ENCODE results near the gene EDIL3. TPM values are rescaled to one million over a fixed set of nuclear protein-coding genes. Genes with fewer than 3 reads are reported as not detected.

EDIL3 gene
- total RNA-seq, 4 donors from 2014 or later: 5.6 to 38.9 (median 25.6) TPM

DNA sequence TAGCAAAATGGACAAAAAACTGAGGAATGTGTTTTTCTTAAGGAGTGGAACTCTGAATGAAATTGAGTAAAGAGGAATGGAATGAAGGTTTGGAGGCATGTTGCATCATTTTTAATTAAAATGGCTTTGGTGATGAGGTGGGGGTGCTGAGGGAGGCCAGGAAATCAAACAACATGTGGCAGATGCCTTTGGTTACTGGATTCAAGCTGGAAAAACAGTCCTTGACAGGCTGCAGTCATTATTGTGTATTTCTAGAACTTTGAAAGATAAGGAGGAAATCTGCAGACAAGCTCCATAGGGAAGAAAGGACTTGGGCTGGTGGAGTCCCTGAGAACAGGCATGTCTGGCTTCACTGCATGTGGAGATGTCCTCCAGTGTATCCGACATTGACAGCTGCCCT is 460.5 kb downstream of the EDIL3 start:
- no peaks in the 10 kb centered on the region for H3K27me3 ChIP-seq
- no peak for DNase-seq
- H3K27ac ChIP-seq: no peak overlapping the region
- WGBS, 2 donors (ENCODE audit: low coverage in 1 of 2): 76 to 80% methylated on average over 1 of the region's 1 CpG
- in situ Hi-C loops (cut with MboI; ENCODE audit: low pct_ligation_motif_present in 1 of 4, low pct_unique_long_range_greater_than_20kb in 1 of 4, low sequenced_read_pairs in 3 of 4) (no loop called here), intact Hi-C loops (cut with DNase I; ENCODE audit: low total_unique reads) (no loop called here)
- H3K4me3 ChIP-seq: no peak overlapping the region
- TF ChIP-seq EP300 (IDR thresholded peaks at IDR 0.05; ENCODE audit: low read depth) (no peak), POLR2AphosphoS5 (IDR thresholded peaks at IDR 0.05) (no peak), POLR2A (IDR thresholded peaks at IDR 0.05) (no peak)
- TF ChIP-seq, protein P1, sequence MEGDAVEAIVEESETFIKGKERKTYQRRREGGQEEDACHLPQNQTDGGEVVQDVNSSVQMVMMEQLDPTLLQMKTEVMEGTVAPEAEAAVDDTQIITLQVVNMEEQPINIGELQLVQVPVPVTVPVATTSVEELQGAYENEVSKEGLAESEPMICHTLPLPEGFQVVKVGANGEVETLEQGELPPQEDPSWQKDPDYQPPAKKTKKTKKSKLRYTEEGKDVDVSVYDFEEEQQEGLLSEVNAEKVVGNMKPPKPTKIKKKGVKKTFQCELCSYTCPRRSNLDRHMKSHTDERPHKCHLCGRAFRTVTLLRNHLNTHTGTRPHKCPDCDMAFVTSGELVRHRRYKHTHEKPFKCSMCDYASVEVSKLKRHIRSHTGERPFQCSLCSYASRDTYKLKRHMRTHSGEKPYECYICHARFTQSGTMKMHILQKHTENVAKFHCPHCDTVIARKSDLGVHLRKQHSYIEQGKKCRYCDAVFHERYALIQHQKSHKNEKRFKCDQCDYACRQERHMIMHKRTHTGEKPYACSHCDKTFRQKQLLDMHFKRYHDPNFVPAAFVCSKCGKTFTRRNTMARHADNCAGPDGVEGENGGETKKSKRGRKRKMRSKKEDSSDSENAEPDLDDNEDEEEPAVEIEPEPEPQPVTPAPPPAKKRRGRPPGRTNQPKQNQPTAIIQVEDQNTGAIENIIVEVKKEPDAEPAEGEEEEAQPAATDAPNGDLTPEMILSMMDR (IDR thresholded peaks at IDR 0.05): no peak
- H3K36me3 ChIP-seq: no peaks in the 10 kb centered on the region
- H3K9me3 ChIP-seq: no peaks in the 10 kb centered on the region
- peaks cover 0 to 15% (median 5%) of the 10 kb centered on the region in 4 donors for H3K4me1 ChIP-seq

DNA sequence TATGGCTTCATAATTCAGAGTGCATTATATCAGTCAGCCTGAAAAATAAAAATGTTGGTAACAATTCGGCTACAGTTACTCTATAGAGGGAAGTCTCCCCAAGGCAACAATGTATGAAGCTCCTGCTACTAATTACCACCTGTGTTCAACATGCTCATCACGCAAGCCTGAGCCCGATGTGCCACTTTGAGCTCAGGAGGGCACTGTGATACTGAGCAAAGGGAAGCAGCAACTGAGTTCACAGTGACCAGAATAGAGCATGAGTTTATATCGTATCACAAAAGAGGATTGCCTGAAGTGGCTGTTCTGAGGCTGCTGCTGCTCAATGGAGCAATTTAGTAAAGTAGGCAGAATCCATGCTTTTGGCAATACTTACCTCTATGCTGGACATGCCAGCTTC is 462.0 kb downstream of the EDIL3 start:
- TF ChIP-seq POLR2AphosphoS5 (IDR thresholded peaks at IDR 0.05) (no peak), EP300 (IDR thresholded peaks at IDR 0.05; ENCODE audit: low read depth) (no peak), POLR2A (IDR thresholded peaks at IDR 0.05) (no peak)
- TF ChIP-seq, protein P1 (IDR thresholded peaks at IDR 0.05): no peak
- WGBS, 2 donors (ENCODE audit: low coverage in 1 of 2): 81 to 88% methylated on average over 4 of the region's 4 CpGs
- Histone ChIP-seq H3K4me3 (no peak overlapping the region), H3K9me3 (no peaks in the 10 kb centered on the region), H3K27ac (no peak overlapping the region), H3K27me3 (no peaks in the 10 kb centered on the region), H3K36me3 (no peaks in the 10 kb centered on the region), H3K4me1 (peaks cover 3 to 30% (median 10%) of the 10 kb centered on the region in 4 donors)
- no peak for DNase-seq
- intact Hi-C loops (cut with DNase I; ENCODE audit: low total_unique reads): no loop called here
- in situ Hi-C loops (cut with MboI; ENCODE audit: low pct_ligation_motif_present in 1 of 4, low pct_unique_long_range_greater_than_20kb in 1 of 4, low sequenced_read_pairs in 3 of 4): no loop called here

DNA sequence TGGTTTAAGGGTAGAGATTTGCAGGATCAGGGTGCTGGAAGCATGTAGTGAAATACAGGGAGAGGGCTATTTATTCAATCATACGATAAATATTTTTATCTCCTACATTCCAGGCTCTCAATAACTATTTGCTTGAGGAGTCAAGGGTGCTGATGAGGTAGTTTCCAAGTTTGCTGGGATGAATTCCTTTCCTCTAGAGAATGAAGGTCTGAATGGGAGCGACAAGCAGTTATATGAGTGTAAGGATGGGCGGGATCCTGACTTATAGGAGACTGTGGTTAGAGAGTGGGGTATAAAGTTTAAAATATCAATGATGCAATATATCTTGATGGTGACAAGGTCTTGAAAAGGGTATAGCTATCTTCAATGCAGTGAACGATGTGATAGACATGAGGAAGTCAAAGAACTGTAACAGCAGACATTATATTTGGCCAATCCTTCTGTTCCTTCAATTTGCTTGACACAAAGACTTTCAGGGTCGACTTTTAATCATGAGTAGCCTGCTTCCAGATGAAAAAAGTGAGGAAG is 462.9 kb downstream of the EDIL3 start:
- Histone ChIP-seq H3K27ac (no peak overlapping the region), H3K36me3 (no peaks in the 10 kb centered on the region), H3K4me3 (no peak overlapping the region), H3K9me3 (no peaks in the 10 kb centered on the region), H3K27me3 (no peaks in the 10 kb centered on the region), H3K4me1 (peaks cover 3 to 31% (median 10%) of the 10 kb centered on the region in 4 donors)
- TF ChIP-seq POLR2AphosphoS5 (IDR thresholded peaks at IDR 0.05) (no peak), EP300 (IDR thresholded peaks at IDR 0.05; ENCODE audit: low read depth) (no peak), POLR2A (IDR thresholded peaks at IDR 0.05) (no peak)
- TF ChIP-seq, protein P1 (IDR thresholded peaks at IDR 0.05): no peak
- 66 to 81% methylated on average over 5 of the region's 5 CpGs for WGBS, 2 donors (ENCODE audit: low coverage in 1 of 2)
- DNase-seq: no peak
- intact Hi-C loops (cut with DNase I; ENCODE audit: low total_unique reads) (no loop called here), in situ Hi-C loops (cut with MboI; ENCODE audit: low pct_ligation_motif_present in 1 of 4, low pct_unique_long_range_greater_than_20kb in 1 of 4, low sequenced_read_pairs in 3 of 4) (no loop called here)

DNA sequence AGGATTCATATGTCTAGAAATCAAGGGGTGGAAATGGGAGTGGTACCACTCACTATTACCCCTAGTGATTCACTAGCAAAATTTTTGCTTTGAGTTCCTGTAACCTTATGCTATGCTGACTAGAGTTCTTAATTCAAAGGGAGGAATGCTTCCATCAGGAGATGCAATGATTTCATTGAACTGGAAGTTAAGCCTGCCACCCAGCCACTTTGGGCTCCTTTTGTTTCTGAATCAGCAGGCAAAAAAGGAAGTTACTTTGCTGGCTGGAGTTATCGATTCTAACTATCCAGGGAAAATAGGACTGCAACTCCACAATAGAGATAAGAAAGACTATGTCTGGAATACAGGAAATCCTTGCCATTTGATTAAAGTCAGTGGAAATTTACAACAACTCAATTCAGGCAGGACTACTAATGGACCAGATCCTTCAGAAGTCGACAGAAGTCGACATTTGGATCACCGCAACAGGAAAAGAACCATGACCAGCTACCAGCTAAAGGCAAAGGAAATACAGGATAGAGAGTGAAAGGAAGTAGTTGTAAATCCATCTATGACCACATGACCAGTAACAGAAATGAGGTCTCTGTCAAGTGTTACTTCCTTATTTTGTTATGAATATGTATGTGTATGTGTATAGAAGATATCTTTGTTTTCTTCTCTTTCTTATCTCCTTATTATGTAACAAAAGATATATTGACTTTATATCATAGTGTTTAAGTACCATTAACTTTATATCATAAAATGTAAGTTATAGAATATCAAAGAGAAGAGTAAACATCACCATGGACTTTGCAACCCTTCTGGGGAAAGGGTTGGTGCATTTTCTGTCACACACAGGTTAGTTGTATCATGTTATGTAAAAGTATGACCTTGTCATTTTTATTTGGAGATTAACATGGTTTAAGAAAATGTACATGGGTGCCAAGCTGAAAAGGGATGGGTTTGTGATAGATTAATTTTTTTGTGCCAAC is 465.3 kb downstream of the EDIL3 start:
- intact Hi-C loops (cut with DNase I; ENCODE audit: low total_unique reads): no loop called here
- 34 to 42% methylated on average over 3 to 4 of the region's 4 CpGs for WGBS, 2 donors (ENCODE audit: low coverage in 1 of 2)
- Histone ChIP-seq H3K4me3 (no peak overlapping the region), H3K36me3 (no peaks in the 10 kb centered on the region), H3K9me3 (no peaks in the 10 kb centered on the region), H3K27me3 (no peaks in the 10 kb centered on the region), H3K27ac (peak overlapping the region; percentile 45 to 67 (median 62)), H3K4me1 (peaks cover 0 to 22% (median 6%) of the 10 kb centered on the region in 4 donors)
- TF ChIP-seq EP300 (IDR thresholded peaks at IDR 0.05; ENCODE audit: low read depth) (no peak), POLR2AphosphoS5 (IDR thresholded peaks at IDR 0.05) (peak in 1 of 3 donors; percentile 19), POLR2A (IDR thresholded peaks at IDR 0.05) (no peak)
- TF ChIP-seq, protein P1 (IDR thresholded peaks at IDR 0.05): peak in 1 of 5 experiments; percentile 10
- in situ Hi-C loops (cut with MboI; ENCODE audit: low pct_ligation_motif_present in 1 of 4, low pct_unique_long_range_greater_than_20kb in 1 of 4, low sequenced_read_pairs in 3 of 4): no loop called here
- no peak for DNase-seq
